ES-I3 (cell line): ENCODE measurements around the gene DLG2.

ENCODE experiments used
- H3K36me3 ChIP-seq: 2 replicates; pipeline ENCODE4 v1.6.1; 2013; ENCODE audit warnings: mild to moderate bottlenecking, low read length, control low read depth, moderate library complexity; ENCODE audit not compliant: insufficient read depth
- H3K4me1 ChIP-seq: 2 replicates; pipeline ENCODE4 v1.6.1; 2013; ENCODE audit warnings: mild to moderate bottlenecking, control low read depth, low read length; ENCODE audit not compliant: insufficient read depth
- H3K9ac ChIP-seq: 2 replicates; pipeline ENCODE4 v1.6.1; 2013; ENCODE audit warnings: low read depth, mild to moderate bottlenecking, low read length, moderate library complexity
- H3K9me3 ChIP-seq: 2 replicates; pipeline ENCODE4 v1.6.1; 2013; ENCODE audit warnings: mild to moderate bottlenecking, low read length, moderate library complexity; ENCODE audit not compliant: control insufficient read depth, insufficient read depth

The DLG2 gene

GRCh38 chr11:83865636-83866461, 1761.3 kb downstream of the DLG2 start:
- Histone ChIP-seq H3K4me1 (no peaks in the 10 kb centered on the region), H3K36me3 (no peaks in the 10 kb centered on the region), H3K9ac (no peak overlapping the region), H3K9me3 (no peaks in the 10 kb centered on the region)

GRCh38 chr11:83864412-83865057, 1762.6 kb downstream of the DLG2 start:
- Histone ChIP-seq H3K4me1 (no peaks in the 10 kb centered on the region), H3K9me3 (no peaks in the 10 kb centered on the region; the same call in 1 of the 2 replicates), H3K36me3 (no peaks in the 10 kb centered on the region), H3K9ac (no peak overlapping the region)

GRCh38 chr11:83863272-83863671, 1763.9 kb downstream of the DLG2 start:
- Histone ChIP-seq H3K9ac (no peak overlapping the region), H3K36me3 (no peaks in the 10 kb centered on the region), H3K9me3 (no peaks in the 10 kb centered on the region; the same call in 1 of the 2 replicates), H3K4me1 (no peaks in the 10 kb centered on the region)

- no peaks in the 10 kb centered on the region; the same call in 1 of the 2 replicates for H3K9me3 ChIP-seq
- H3K9ac ChIP-seq = no peak overlapping the region
- H3K36me3 ChIP-seq = no peaks in the 10 kb centered on the region
- H3K4me1 ChIP-seq = no peaks in the 10 kb centered on the region
Observed at GRCh38 chr11:83862691-83863090, 1764.5 kb downstream of the DLG2 start.

GRCh38 chr11:83862033-83862432, 1765.1 kb downstream of the DLG2 start:
- Histone ChIP-seq H3K36me3 (no peaks in the 10 kb centered on the region), H3K4me1 (no peaks in the 10 kb centered on the region), H3K9ac (no peak overlapping the region)

GRCh38 chr11:83858694-83859093, 1768.5 kb downstream of the DLG2 start:
- no peaks in the 10 kb centered on the region; the same call in 1 of the 2 replicates for H3K9me3 ChIP-seq
- no peaks in the 10 kb centered on the region for H3K36me3 ChIP-seq
- no peak overlapping the region for H3K9ac ChIP-seq
- no peaks in the 10 kb centered on the region for H3K4me1 ChIP-seq

More at GRCh38 chr11:83862033-83862432, 1765.1 kb downstream of the DLG2 start:
- H3K9me3 ChIP-seq = no peaks in the 10 kb centered on the region; the same call in 1 of the 2 replicates

- Histone ChIP-seq H3K4me1 (no peaks in the 10 kb centered on the region), H3K9ac (no peak overlapping the region), H3K36me3 (no peaks in the 10 kb centered on the region), H3K9me3 (no peaks in the 10 kb centered on the region; the same call in 1 of the 2 replicates)
Observed at GRCh38 chr11:83855237-83855636, 1771.9 kb downstream of the DLG2 start.

GRCh38 chr11:83852775-83853442, 1774.2 kb downstream of the DLG2 start:
- no peaks in the 10 kb centered on the region for H3K9me3 ChIP-seq
- H3K4me1 ChIP-seq = no peaks in the 10 kb centered on the region
- H3K36me3 ChIP-seq = no peaks in the 10 kb centered on the region
- no peak overlapping the region for H3K9ac ChIP-seq

- H3K36me3 ChIP-seq = no peaks in the 10 kb centered on the region
- H3K9ac ChIP-seq = no peak overlapping the region
- H3K4me1 ChIP-seq = no peaks in the 10 kb centered on the region
- no peaks in the 10 kb centered on the region for H3K9me3 ChIP-seq
Observed at GRCh38 chr11:83852012-83852411, 1775.1 kb downstream of the DLG2 start.

GRCh38 chr11:83847467-83848034, 1779.6 kb downstream of the DLG2 start:
- H3K9ac ChIP-seq = no peak overlapping the region
- no peaks in the 10 kb centered on the region for H3K36me3 ChIP-seq
- H3K9me3 ChIP-seq = no peaks in the 10 kb centered on the region
- H3K4me1 ChIP-seq = no peaks in the 10 kb centered on the region

- Histone ChIP-seq H3K36me3 (no peaks in the 10 kb centered on the region), H3K9me3 (no peaks in the 10 kb centered on the region), H3K9ac (no peak overlapping the region), H3K4me1 (no peaks in the 10 kb centered on the region)
Observed at GRCh38 chr11:83845797-83846196, 1781.3 kb downstream of the DLG2 start.

GRCh38 chr11:83840326-83840725, 1786.8 kb downstream of the DLG2 start:
- H3K9me3 ChIP-seq = no peaks in the 10 kb centered on the region
- H3K4me1 ChIP-seq = no peaks in the 10 kb centered on the region
- no peak overlapping the region for H3K9ac ChIP-seq
- H3K36me3 ChIP-seq = no peaks in the 10 kb centered on the region

- H3K4me1 ChIP-seq = no peaks in the 10 kb centered on the region
- H3K9me3 ChIP-seq = no peaks in the 10 kb centered on the region
- no peak overlapping the region for H3K9ac ChIP-seq
- H3K36me3 ChIP-seq = no peaks in the 10 kb centered on the region
Observed at GRCh38 chr11:83836883-83837654, 1790.1 kb downstream of the DLG2 start.

GRCh38 chr11:83836065-83836464, 1791.1 kb downstream of the DLG2 start:
- Histone ChIP-seq H3K9ac (no peak overlapping the region), H3K4me1 (no peaks in the 10 kb centered on the region), H3K9me3 (no peaks in the 10 kb centered on the region), H3K36me3 (no peaks in the 10 kb centered on the region)
